DMS79 treated with DMSO at 0.1 percent for 48 hours (cell line): ENCODE results near the gene RHEBL1.

Experiments used
- DNase-seq: peaks from one replicate; lab custom pipeline; 2025; lab: John Stamatoyannopoulos, UW

The RHEBL1 gene

GRCh38 chr12:49037111-49037946 lies 32.5 kb downstream of the RHEBL1 start:
- no peak for DNase-seq

GRCh38 chr12:49036029-49036428 lies 33.8 kb downstream of the RHEBL1 start:
- no peak for DNase-seq

- DNase-seq: no peak
Observed at GRCh38 chr12:49034286-49034622, 35.5 kb downstream of the RHEBL1 start.

GRCh38 chr12:49033611-49034285 lies 36.0 kb downstream of the RHEBL1 start:
- no peak for DNase-seq

GRCh38 chr12:49032679-49033447 lies 36.9 kb downstream of the RHEBL1 start:
- DNase-seq: no peak

GRCh38 chr12:49032276-49032675 lies 37.5 kb downstream of the RHEBL1 start:
- no peak for DNase-seq

GRCh38 chr12:49031573-49032161 lies 38.1 kb downstream of the RHEBL1 start:
- no peak for DNase-seq

GRCh38 chr12:49030714-49031572 lies 38.8 kb downstream of the RHEBL1 start:
- no peak for DNase-seq

GRCh38 chr12:49030119-49030518 lies 39.7 kb downstream of the RHEBL1 start:
- DNase-seq: no peak

- DNase-seq: no peak
Observed at GRCh38 chr12:49028666-49029275, 41.0 kb downstream of the RHEBL1 start.

- DNase-seq: no peak
Observed at GRCh38 chr12:49027846-49028555, 41.8 kb downstream of the RHEBL1 start.

- DNase-seq: no peak
Observed at GRCh38 chr12:49026678-49027480, 42.9 kb downstream of the RHEBL1 start.

- DNase-seq: no peak
Observed at GRCh38 chr12:49026101-49026500, 43.7 kb downstream of the RHEBL1 start.

- DNase-seq: no peak
Observed at GRCh38 chr12:49025463-49025862, 44.3 kb downstream of the RHEBL1 start.

GRCh38 chr12:49024543-49024942 lies 45.2 kb downstream of the RHEBL1 start:
- no peak for DNase-seq

- DNase-seq: no peak
Observed at GRCh38 chr12:49023812-49024211, 46.0 kb downstream of the RHEBL1 start.

GRCh38 chr12:49022558-49023178 lies 47.1 kb downstream of the RHEBL1 start:
- no peak for DNase-seq

- DNase-seq: no peak
Observed at GRCh38 chr12:49021292-49021915, 48.4 kb downstream of the RHEBL1 start.

GRCh38 chr12:49020441-49020840 lies 49.3 kb downstream of the RHEBL1 start:
- no peak for DNase-seq
